Fibroblast of lung (primary cell): Measurements from ENCODE around the gene MTSS2. TPM values are rescaled to one million over a fixed set of nuclear protein-coding genes. Genes with fewer than 3 reads are reported as not detected.

Experiments used
- DNase-seq, 2 donors: peaks; one replicate each; pipeline versions ENCODE4 v3.0.0 to v3.0.0-alpha.2; 2010; ENCODE audit warnings: low read depth in 2 of 2
- H2AFZ ChIP-seq: 2 replicates; pipeline ENCODE4 v1.5.1; 2012; ENCODE audit warnings: low read length, control low read depth, inconsistent platforms
- H3K27ac ChIP-seq: 2 replicates; pipeline ENCODE4 v1.5.1; 2011; ENCODE audit warnings: low read length, control low read depth; ENCODE audit not compliant: insufficient read depth
- H3K27me3 ChIP-seq: 2 replicates; pipeline ENCODE4 v1.5.1; 2011; ENCODE audit warnings: mild to moderate bottlenecking, low read length; ENCODE audit not compliant: control insufficient read depth, insufficient read depth
- H3K36me3 ChIP-seq: 2 replicates; pipeline ENCODE4 v1.5.1; 2011; ENCODE audit warnings: low read length; ENCODE audit not compliant: control insufficient read depth, insufficient read depth
- H3K4me1 ChIP-seq: 2 replicates; pipeline ENCODE4 v1.5.1; 2011; ENCODE audit warnings: low read length; ENCODE audit not compliant: control insufficient read depth, insufficient read depth; ENCODE audit errors: extremely low read depth
- H3K4me2 ChIP-seq: 2 replicates; pipeline ENCODE4 v1.5.1; 2011; ENCODE audit warnings: low read length, control low read depth; ENCODE audit not compliant: insufficient read depth; ENCODE audit errors: extremely low read depth
- H3K4me3 ChIP-seq, 4 experiments: fragments of 200-600 bp in 1 of 4; sonication (generic) in 1 of 4; replicated peaks in 1 of 4; 2 replicates each; pipeline ENCODE4 v1.5.1; 2011 to 2016; ENCODE audit warnings: low read length in 4 of 4, low read depth in 3 of 4, mild to moderate bottlenecking in 3 of 4, control low read depth in 2 of 4, inconsistent platforms in 1 of 4, mixed read lengths in 1 of 4; ENCODE audit not compliant: insufficient read depth in 1 of 4; ENCODE audit errors: control extremely low read depth in 1 of 4
- H3K79me2 ChIP-seq: 2 replicates; pipeline ENCODE4 v1.5.1; 2012; ENCODE audit warnings: mild to moderate bottlenecking, low read length, inconsistent platforms; ENCODE audit not compliant: control insufficient read depth, insufficient read depth
- H3K9ac ChIP-seq: 2 replicates; pipeline ENCODE4 v1.5.1; 2011; ENCODE audit warnings: mild to moderate bottlenecking, low read length, control low read depth; ENCODE audit not compliant: insufficient read depth
- H3K9me3 ChIP-seq: 2 replicates; pipeline ENCODE4 v1.5.1; 2012; ENCODE audit warnings: low read depth, low read length; ENCODE audit not compliant: control insufficient read depth, insufficient read depth
- H4K20me1 ChIP-seq: 2 replicates; pipeline ENCODE4 v1.5.1; 2011; ENCODE audit warnings: low read length; ENCODE audit not compliant: control insufficient read depth, insufficient read depth; ENCODE audit errors: extremely low read depth
- EZH2 ChIP-seq: IDR thresholded peaks from 2 replicates; pipeline ENCODE4 v1.5.1; 2012; ENCODE audit warnings: low read length, control low read depth, mild to moderate bottlenecking; ENCODE audit errors: missing control alignments
- polyA plus RNA-seq, 2 donors: library from polyadenylated mRNA; depleted of rRNA in 1 of 2; stranded (reverse) in 1 of 2; unstranded in 1 of 2; fragments of >200 nt; gene quantifications; 2 replicates each; pipeline ENCODE4 v1.2.1, GENCODE V29; 2011 to 2012; ENCODE audit warnings: missing spikeins in 1 of 2
- total RNA-seq: library from RNA; depleted of rRNA; stranded (reverse); fragments of >200 nt; gene quantifications from 2 replicates; pipeline ENCODE4 v1.2.1, GENCODE V29; 2014
- TF ChIP-seq, protein P1 (sequence below), 2 donors: IDR thresholded peaks in 1 of 2; conservative IDR thresholded peaks in 1 of 2; 1 replicate in 1 of 2; 2 replicates in 1 of 2; pipeline ENCODE4 v1.5.1; 2011 to 2012; ENCODE audit warnings: low read length in 2 of 2, control low read depth in 1 of 2, inconsistent platforms in 1 of 2, low read depth in 1 of 2, mild to moderate bottlenecking in 1 of 2

Gene MTSS2
- total and polyA plus RNA-seq, 2 donors (not counting 1 experiment from before 2014, with no cell fraction given) = 126 to 131 TPM

DNA sequence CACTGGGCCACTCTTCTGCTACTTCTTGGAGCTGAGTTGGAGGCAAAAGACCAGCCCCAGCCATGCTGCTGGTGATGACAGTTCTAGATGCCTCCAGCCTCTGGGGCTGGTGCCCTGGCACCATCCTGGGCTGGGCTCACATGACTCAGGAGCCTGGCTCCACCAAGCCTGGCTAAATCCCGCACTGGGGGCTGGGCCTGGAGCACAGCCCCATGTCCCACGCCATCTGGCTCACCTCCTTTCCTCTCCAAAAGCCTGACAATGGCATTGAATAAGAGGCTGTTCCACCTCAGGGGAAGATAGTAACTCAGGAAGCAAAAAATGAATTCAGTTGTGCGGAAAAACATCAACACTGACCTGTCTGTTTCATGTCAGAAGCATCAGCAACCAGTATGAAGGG, 45.1 kb upstream of the MTSS2 start:
- H3K4me1 ChIP-seq = peaks cover 17% of the 10 kb centered on the region
- no peaks in the 10 kb centered on the region for H3K79me2 ChIP-seq
- H3K4me3 ChIP-seq = no peak overlapping the region
- no peaks in the 10 kb centered on the region for H3K9me3 ChIP-seq
- H3K36me3 ChIP-seq = peaks cover 5% of the 10 kb centered on the region
- no peak for DNase-seq
- H2AFZ ChIP-seq = no peak overlapping the region
- no peaks in the 10 kb centered on the region for H4K20me1 ChIP-seq
- H3K4me2 ChIP-seq = no peak overlapping the region
- H3K9ac ChIP-seq = no peak overlapping the region
- no peak overlapping the region for H3K27ac ChIP-seq
- TF ChIP-seq, protein P1, sequence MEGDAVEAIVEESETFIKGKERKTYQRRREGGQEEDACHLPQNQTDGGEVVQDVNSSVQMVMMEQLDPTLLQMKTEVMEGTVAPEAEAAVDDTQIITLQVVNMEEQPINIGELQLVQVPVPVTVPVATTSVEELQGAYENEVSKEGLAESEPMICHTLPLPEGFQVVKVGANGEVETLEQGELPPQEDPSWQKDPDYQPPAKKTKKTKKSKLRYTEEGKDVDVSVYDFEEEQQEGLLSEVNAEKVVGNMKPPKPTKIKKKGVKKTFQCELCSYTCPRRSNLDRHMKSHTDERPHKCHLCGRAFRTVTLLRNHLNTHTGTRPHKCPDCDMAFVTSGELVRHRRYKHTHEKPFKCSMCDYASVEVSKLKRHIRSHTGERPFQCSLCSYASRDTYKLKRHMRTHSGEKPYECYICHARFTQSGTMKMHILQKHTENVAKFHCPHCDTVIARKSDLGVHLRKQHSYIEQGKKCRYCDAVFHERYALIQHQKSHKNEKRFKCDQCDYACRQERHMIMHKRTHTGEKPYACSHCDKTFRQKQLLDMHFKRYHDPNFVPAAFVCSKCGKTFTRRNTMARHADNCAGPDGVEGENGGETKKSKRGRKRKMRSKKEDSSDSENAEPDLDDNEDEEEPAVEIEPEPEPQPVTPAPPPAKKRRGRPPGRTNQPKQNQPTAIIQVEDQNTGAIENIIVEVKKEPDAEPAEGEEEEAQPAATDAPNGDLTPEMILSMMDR (conservative IDR thresholded peaks at IDR 0.05 in 1 of 2, IDR thresholded peaks at IDR 0.05 in 1 of 2; ENCODE audit: low read depth in 1 of 2, low read length in 2 of 2) = no peak
- TF ChIP-seq EZH2 = no peak
- no peaks in the 10 kb centered on the region for H3K27me3 ChIP-seq

DNA sequence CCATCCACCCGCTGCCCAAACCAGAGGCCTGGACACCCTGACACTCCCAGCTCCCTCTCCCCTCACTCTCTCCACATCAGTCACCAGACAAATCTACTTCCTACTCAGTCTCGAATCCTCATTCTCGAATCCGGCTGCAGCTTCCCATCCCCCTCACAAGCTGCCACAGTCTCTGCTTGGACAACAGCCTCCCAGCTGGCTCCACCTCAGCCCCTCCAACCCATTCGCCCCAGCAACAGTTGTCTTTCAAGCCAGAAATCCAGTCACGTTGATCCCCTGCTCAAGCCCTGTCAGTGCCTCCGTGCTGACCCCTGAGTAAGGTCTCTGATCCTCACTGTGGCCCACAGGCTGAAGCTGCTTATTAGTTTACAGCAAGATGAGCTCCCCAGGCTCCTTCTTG, 44.2 kb upstream of the MTSS2 start:
- Histone ChIP-seq H3K4me2 (no peak overlapping the region), H3K9ac (no peak overlapping the region), H3K9me3 (no peaks in the 10 kb centered on the region), H2AFZ (no peak overlapping the region), H3K79me2 (no peaks in the 10 kb centered on the region), H3K4me3 (no peak overlapping the region), H3K4me1 (peaks cover 19% of the 10 kb centered on the region), H4K20me1 (no peaks in the 10 kb centered on the region), H3K27ac (no peak overlapping the region), H3K36me3 (peaks cover 5% of the 10 kb centered on the region), H3K27me3 (no peaks in the 10 kb centered on the region)
- no peak for DNase-seq
- no peak for TF ChIP-seq EZH2
- TF ChIP-seq, protein P1 (conservative IDR thresholded peaks at IDR 0.05 in 1 of 2, IDR thresholded peaks at IDR 0.05 in 1 of 2; ENCODE audit: low read depth in 1 of 2, low read length in 2 of 2) = no peak

DNA sequence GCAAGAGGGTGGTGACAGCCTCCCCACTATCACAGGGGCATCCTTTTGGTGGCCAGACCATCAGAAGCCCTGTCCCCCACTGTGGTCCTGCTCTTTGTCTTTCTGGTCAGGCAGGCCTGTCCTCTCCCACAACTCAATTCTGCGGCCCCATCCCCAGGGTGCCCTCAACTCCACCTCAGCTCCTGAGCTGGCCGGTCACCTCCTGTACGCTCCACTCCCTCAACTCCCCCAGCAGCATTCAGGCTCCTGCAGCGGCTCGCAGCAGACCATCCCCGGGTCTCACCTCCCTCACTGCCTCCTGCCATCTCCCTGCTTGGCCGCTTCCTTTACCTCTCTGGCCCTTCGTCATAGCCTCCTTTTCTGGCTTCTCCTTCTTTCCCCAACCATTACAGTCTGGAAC, 43.4 kb upstream of the MTSS2 start:
- no peak for DNase-seq
- Histone ChIP-seq H3K27ac (no peak overlapping the region), H3K27me3 (no peaks in the 10 kb centered on the region), H3K36me3 (peaks cover 5% of the 10 kb centered on the region), H3K9ac (no peak overlapping the region), H2AFZ (no peak overlapping the region), H3K4me1 (peaks cover 17% of the 10 kb centered on the region), H3K79me2 (no peaks in the 10 kb centered on the region), H3K4me3 (no peak overlapping the region), H3K9me3 (no peaks in the 10 kb centered on the region), H3K4me2 (no peak overlapping the region), H4K20me1 (no peaks in the 10 kb centered on the region)
- TF ChIP-seq EZH2 = no peak
- TF ChIP-seq, protein P1 (conservative IDR thresholded peaks at IDR 0.05 in 1 of 2, IDR thresholded peaks at IDR 0.05 in 1 of 2; ENCODE audit: low read depth in 1 of 2, low read length in 2 of 2) = no peak
